Measurements from ENCODE around the gene RBM22.

RBM22 gene

GRCh38 chr5:150651924-150652671, 48.8 kb downstream of the RBM22 start:
- DNase-seq (ENCODE audit: low read depth in 2 of 2): no peak

GRCh38 chr5:150651382-150651781, 49.5 kb downstream of the RBM22 start:
- DNase-seq (ENCODE audit: low read depth in 2 of 2): no peak

GRCh38 chr5:150650021-150651006, 50.5 kb downstream of the RBM22 start:
- DNase-seq (ENCODE audit: low read depth in 2 of 2): no peak

- DNase-seq (ENCODE audit: low read depth in 2 of 2): no peak
These were observed 51.5 kb downstream of the RBM22 start for GRCh38 chr5:150649108-150650020.

DNA sequence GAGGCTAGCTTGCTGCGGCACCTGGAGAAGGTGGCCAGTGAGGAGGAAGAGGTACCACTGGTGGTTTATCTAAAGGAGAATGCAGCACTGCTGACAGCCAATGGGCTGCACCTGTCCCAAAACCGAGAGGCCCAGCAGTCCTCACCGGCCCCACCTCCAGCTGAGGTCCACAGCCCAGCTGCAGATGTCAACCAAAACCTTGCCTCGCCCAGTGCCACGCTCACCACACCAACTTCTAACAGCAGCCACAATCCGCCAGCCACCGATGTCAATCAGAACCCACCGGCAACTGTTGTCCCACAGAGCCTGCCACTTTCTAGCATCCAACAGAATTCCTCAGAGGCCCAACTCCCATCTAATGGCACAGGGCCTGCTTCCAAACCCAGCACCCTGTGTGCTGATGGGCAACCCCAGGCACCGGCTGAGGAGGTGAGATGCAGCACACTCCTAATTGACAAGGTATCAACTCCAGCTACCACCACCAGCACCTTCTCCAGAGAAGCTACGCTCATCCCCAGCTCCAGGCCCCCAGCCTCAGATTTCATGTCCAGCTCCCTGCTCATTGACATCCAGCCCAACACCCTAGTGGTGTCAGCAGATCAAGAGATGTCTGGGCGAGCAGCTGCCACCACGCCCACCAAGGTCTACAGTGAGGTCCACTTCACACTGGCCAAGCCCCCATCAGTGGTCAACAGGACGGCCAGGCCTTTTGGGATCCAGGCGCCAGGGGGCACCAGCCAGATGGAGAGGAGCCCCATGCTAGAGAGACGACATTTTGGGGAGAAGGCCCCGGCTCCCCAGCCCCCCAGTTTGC, 52.4 kb downstream of the RBM22 start:
- DNase-seq (ENCODE audit: low read depth in 2 of 2): no peak

DNA sequence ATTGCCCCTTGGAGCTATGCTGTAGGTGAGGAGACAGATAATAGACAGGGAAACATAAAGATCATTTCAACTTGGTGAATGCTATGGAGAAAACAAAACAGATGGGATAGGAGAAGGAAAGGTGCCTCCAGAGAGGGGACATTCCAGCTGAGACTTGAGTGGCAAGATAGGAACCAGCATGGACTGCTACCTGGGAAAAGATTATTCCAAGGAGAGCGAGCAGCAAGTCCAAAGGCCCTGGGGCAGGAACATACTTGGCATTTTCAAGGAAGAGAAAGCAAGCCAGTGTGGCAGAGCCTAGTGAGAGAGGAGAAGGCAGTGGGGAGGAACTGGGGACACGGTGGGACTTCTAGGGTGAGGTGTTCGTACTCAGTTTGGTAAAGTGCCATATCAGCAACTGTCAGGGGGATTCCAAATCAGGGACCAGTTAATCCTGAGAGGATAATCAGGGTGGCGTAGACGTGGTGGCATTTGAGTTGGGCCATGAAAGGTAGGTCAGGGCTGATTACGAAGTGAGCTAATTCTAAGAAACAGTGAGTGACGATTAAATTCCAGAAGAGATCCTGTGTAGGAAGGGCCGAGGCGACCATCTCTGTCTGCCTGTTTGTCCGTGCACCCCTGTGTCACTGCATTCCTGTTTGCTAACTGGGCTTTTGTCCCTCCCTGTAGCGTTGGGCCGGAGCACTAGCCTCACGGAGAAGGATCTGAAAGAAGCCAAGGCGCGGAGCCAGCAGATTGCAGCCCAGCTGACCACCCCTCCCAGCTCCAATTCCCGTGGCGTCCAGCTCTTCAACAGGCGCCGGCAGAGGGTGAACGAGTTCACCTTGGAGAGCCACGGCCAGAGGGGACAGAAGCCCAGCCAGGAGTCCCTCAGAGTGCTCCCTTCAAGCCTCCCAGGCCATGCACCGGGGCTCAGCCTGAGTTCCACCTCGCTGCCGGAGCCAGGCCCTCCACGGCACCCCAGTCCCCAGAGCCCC, 53.3 kb downstream of the RBM22 start:
- no peak for DNase-seq (ENCODE audit: low read depth in 2 of 2)

DNA sequence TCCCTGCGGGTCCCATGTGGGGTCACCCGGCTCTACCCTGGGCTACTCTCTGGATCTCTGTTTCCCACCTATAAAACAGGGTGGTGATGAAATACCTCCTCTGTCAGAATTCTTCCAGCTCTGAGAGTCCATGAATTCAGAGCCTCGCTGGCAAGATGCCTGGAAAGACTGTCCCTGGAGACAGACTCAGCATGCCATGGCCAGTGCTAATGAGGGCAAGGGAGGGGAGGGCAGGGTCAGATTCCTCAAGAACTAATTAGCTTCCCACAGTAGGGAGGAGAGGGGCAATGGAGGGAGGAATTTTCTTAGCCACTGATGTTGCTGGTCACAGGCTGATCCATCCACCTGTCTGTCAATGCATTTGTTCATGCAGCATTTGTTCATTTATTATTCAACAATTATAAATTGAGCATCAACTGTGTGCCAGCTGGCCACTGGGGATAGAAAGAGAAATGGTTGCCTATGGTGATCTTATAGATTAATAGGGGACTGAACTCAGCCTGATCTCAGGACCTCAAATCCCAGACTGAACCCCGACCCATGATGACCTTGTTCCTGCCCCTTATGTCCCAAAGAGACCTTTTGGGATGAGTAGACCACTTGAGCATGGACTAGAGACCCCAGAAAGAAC, 55.7 kb downstream of the RBM22 start:
- DNase-seq (ENCODE audit: low read depth in 2 of 2): no peak

DNA sequence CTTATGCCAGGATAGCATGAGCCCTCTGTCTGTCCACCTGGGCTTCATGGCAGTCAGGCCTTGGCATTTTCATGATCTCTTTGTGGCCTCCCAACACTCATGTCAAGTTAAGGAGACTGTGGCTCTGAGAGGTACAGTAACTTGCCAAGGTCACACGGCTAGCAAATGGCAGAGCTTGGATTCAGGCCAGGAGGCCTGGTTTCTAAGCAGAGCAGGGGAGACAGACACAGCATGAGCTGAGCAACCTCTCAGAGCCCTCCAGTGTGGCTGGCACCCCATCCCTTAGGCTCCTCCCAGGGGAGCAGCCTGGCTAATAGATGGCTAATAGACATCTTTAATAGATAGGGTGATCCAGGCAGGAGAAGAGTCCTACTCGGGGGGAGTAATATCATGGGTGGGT, 56.3 kb downstream of the RBM22 start:
- no peak for DNase-seq (ENCODE audit: low read depth in 2 of 2)

- no peak for DNase-seq (ENCODE audit: low read depth in 2 of 2)
These were observed 56.8 kb downstream of the RBM22 start for GRCh38 chr5:150644058-150644457.

DNA sequence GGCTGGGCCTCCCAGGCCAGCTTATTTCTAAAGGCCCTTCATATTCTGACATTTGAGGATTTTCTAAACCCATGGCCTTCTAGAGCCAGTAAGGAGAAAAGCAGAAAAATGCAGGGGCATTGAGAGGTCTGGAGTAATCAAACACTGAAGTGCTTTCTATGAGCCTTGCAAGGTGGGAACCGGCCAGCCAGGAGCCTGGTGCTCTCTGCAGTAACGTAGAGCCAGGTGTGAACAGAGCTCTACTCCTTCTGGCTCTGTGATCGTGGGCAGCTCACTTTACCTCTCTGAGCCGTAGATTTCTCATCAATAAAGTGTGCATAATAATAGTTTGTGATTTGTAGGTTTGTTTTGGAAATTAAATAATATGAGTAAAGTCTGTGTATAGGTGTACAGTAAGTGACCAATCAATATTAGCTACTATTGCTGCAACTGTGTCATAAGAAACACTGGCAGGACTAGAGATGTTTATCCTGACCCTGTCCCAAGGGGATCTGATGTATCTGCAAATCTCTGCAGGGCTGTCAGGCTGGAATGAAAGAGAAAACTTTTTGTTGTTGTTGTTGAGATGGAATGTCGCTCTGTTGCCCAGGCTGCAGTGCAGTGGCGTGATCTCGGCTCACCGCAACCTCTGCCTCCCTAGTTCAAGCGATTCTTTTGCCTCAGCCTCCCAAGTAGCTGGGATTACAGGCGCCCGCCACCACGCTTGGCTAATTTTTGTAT, 57.7 kb downstream of the RBM22 start:
- DNase-seq (ENCODE audit: low read depth in 2 of 2): no peak

- DNase-seq (ENCODE audit: low read depth in 2 of 2): no peak
These were observed 58.3 kb downstream of the RBM22 start for GRCh38 chr5:150642567-150642927.

DNA sequence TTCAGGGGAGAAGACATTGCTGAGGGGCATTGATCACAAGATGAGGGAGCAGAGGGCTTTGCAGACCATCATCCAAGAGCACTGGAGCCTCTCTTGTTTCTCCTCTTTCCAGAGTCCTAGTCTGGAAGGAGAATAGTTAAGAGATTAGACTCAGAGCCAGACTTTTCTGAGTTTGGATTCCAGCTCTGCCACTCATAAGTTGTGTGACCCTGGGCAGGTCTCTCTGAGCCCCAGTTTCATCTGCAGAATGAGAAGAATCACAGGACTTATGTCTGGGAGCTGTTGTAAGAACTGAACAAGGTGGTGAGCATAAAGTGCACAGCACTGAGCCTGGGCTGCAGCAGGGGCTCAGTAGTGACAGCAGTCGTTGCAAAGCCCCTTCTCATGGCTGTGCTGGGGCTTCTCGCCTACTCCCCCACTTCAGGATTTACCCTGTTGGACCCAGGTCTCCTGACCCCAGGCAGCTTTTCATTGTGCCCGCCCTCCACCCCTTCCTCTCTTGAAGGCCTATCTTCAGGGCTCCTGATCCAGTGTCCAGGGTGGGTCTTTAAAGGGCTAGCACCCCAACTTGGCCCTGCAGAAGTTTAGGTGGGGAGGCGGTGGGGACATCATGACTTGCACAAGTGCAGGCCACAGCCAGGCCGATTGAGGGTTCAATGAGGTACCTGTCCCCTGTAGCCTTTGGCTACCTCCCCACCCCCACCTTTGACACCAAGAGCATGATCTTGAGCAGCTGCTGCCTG, 58.9 kb downstream of the RBM22 start:
- no peak for DNase-seq (ENCODE audit: low read depth in 2 of 2)

DNA sequence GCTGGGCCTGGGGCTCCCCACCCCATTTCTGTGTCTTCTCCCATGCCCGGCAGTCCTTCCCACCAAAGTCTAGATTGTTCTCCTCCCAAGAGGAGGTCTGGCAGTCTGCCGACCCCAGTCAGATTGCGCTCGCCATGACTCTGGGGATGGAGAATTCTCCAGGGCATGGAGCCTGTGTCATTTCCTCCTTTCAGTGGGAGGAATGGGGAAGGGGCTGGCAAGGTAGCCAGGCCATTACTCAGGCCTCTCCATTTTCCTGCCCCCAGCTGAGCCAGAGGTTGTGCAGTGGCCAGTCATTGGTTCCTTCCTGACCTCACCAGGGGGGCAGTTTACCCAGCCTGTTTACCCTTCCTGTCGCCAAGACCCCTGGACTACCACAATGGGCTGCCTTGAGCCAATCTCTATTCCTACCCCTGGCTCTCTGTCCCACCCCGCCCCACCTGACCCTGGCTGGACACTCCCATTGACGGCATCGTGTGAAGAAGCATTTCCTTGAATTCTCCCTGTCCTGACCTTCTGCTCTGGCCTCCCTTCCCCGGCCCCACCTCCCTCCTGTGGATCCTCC, 59.8 kb downstream of the RBM22 start:
- DNase-seq (ENCODE audit: low read depth in 2 of 2): no peak
